ENCODE measurements around the gene APOM.

- TF ChIP-seq EP300 (IDR thresholded peaks at IDR 0.05) (no peak), POLR2A (IDR thresholded peaks at IDR 0.05) (no peak), CTCF (IDR thresholded peaks at IDR 0.05) (no peak), POLR2AphosphoS5 (IDR thresholded peaks at IDR 0.05) (no peak)
Measured at GRCh38 chr6:31645325-31645724, 10.4 kb upstream of the APOM start.

Data from sigmoid colon (tissue), 4 donors.